GM19043 (cell line): ENCODE results near the gene CNTNAP4.

ENCODE experiments used
- ATAC-seq: cut with Tn5 transposase; IDR thresholded peaks from one replicate; pipeline ENCODE4 v1.9.1; 2021; ENCODE audit warnings: low read depth; ENCODE audit not compliant: unreplicated experiment

CNTNAP4 gene

DNA sequence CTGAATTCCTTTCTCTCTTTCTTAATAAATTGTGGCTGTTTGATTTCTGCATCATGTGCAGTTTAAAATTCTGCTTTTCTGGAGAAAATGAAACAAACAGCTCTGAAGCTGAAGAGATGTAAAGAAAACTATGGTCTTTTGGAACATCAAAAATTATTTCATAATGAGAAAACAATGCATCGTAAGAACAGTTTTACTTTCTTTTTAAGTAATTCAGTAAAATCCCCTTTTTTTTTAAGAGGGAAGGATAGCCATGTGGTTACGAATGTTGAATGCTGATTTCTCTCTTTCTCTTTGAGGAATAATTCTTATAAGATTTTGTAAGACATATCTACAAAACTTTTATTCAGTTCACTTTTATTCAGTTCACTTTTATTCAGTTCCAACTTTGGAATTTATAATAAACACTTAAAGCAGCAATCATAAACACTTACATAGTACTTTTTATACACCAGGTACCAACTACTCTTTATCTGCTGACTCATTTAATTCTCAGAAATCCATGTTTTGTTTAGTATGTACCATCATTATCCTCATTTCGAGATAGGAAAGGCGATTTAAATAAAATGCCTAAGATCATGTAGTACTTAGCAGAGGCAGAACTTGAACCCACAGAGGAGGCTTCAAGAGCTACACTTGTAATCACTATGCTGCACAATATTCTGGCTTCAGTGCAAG, 26.6 kb downstream of the CNTNAP4 start:
- ATAC-seq: no peak

DNA sequence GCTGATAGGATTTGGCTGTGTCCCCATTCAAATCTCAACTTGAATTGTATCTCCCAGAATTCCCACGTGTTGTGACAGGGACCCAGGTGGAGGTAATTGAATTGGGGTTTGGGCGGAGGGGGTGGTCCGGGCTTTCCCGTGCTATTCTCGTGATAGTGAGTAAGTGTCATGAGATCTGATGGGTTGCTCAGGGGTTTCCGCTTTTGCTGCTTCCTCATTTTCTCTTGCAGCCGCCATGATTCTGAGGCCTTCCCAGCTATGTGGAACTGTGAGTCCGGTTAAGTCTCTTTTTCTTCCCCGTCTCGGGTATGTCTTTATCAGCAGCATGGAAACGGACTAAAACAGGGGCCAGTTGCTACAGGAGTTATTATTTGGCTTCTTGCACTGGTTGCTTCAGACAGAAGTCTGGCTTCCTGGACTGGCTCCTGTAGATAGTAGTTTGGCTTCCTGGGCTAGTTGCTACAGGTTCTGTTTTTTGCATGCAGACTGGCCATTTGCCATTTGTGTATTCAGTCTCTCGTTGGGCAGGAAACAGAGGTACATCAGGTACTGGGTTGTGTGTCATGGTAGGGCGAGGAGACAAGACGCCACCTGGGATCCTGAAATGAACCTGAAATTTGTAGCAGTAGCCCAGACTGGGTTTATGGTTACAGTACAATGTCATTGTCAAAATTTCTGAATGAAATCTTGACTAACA, 32.6 kb downstream of the CNTNAP4 start:
- ATAC-seq: no peak

GRCh38 chr16:76311260-76311659, 34.1 kb downstream of the CNTNAP4 start:
- no peak for ATAC-seq

DNA sequence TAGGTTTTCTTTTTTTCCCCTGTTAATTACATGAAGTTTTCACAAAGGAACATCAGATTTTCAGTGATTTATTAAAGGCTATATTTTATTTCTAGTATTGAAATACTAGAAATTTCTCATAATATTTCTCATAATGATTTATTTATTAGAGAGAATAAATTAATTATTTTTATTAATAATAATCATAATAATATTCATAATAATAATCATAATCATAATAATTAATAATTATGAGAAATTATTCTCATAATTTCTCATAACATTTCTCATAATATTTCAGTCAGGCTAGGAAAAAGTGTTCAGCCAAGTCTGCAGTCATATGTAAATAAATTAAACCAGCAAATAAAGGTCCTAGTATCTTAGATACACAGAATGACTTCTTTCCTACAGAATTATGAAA, 41.4 kb downstream of the CNTNAP4 start:
- ATAC-seq: no peak

- no peak for ATAC-seq
Observed at GRCh38 chr16:76329106-76329505, 51.9 kb downstream of the CNTNAP4 start.

DNA sequence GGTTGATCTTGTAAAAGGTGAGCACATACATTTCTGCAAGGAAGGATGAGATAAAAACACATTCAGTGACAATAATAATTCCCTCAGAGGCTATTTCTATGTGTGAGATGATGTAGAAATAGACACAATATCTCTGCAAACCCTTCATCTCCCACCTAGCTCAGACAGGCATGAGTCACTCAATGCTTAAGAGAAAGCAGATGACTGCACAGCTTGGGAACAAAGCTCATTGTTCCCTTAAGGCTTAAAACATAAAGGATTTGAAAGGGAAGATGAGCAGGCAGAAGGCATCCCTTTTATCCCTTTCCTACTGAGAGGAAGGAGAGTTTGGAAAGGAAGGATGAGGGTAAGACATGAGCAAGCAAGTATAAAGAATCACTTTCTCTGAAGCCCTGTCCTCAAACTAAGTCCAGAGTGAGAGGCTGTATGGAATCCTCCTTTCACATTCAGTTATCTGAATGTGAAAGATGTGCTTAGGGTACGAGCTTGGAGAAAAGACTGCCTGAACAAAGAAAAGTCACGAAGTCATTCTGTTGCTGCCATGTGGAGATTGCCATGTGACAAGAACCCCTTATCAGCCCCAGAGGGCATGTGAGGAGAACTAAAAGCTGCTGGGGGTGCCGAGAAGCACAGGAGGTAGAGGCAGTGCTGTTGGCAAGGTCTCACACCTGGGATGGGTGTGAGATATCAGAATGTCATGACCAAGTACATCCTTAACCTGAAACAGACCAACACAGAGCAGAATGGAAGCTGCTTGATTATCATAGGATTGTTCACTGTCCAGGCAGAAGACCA, 58.2 kb downstream of the CNTNAP4 start:
- ATAC-seq: no peak

DNA sequence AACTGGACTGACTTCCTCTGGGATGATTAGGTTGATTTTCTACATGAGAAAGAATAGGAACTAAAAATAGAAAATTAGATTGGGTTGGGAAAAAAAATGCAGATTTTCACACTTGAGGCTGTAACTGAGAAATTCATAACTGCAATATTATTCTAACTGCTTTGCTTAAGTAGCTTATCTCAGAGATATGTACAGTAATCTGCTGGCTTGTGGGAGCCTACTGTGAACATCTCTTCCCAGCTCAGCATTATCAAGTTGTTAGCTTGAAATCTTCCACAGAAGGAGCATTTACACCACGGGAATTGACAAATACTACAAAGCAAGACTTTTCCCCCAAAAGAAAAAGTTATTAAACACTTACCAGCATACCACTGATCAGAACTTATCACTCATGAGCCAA, 58.9 kb downstream of the CNTNAP4 start:
- ATAC-seq: no peak

DNA sequence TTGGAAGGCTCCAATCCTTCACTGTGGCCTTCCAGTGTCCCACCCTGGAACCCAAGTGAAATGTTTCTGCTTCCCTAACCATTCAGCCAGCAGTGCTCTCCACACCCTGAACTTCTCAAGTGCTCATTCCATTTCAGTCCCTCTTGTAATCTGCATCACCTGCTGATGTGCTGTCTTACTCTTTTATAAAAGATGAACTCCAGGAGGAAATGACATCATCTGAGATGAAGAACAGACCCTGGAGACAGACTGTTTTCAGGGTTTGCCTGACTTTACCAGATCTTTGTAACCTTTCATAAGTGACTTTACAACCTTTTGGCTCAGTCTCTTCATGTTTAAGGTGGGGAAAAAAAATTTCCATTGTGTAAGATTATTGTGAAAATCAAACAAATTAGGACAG, 61.3 kb downstream of the CNTNAP4 start:
- ATAC-seq: no peak

DNA sequence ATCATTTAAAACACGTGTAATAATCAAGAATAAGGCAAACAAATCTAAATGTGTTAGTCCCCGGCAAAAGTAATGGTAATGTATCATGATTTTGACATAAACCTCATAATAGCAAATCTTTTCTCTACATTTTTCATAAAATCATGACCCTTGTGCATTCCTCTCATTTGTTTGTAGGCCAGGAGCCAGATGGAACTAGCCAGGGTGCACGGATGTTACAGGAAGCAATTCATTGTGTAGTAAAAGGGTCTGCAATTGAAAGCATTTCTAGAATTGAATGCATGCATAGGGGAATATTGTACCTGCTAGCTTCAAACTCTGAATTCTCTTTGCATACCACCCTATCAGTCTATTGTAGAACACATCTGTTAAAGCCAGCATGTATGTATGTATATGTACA, 66.6 kb downstream of the CNTNAP4 start:
- ATAC-seq: no peak

DNA sequence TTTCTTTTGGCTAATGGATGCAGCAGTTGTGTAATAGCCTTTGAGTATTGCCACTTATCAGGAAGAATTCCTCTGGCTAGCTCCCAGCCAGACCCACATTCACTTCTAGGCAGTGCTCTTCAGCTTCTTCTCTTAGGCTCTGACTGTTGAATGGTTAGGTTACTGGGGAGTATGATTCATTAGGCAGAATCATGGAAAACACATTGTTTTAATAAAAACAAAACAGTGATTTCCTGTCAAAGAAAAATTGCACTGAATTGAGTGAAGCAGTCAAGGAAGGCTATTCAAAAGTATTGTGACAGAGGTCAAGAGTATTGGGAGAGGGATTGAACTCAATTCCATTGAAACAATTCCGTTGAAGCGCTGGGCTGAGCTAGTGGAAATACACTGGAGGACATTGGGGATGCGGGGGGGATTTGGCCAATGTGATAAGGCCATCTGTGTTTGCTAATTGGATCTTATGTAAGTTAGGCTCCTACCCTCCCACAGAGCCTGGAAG, 68.0 kb downstream of the CNTNAP4 start:
- no peak for ATAC-seq

- ATAC-seq: no peak
Observed at GRCh38 chr16:76346210-76346609, 69.0 kb downstream of the CNTNAP4 start.

DNA sequence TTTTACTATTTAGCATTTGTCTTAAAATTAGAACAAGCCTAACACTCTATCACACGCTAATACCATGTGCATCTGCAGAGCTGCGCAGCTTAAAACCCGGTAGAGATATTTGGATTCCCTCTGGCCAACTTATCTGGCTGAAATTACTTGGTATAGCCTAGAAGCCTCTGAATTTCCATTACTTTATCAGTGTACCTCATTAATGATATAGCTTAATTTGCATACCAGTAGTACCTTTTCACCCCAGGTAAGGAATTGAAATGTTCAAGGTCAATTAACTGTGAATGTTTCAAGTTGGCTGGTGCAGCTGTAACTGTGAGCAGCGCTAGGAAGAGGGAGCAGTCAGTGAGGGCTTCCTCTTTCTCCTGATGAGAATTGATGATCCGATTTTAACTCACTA, 74.2 kb downstream of the CNTNAP4 start:
- ATAC-seq: no peak

GRCh38 chr16:76360404-76360803, 83.2 kb downstream of the CNTNAP4 start:
- ATAC-seq: no peak

DNA sequence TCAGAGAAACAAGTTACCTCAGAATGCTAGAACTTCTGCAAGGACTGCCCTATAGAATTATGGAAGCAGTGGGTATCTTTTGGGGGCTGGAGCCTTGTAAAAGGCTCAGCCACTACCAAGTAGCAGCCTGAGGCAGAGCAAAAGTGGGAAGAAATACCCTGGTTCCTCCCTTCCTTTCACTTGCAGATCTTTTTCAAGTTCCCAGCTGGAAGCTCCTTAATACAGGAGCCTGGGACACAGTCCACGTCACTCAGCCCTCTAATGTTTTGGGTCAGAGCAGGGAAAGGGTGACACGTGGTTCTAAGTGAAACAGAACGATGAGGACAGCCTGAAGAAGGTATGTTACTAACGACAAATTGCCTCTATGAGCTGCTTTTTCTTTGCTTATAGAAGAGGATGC, 93.1 kb downstream of the CNTNAP4 start:
- no peak for ATAC-seq

- ATAC-seq: no peak
Observed at GRCh38 chr16:76371441-76371840, 94.2 kb downstream of the CNTNAP4 start.

- no peak for ATAC-seq
Observed at GRCh38 chr16:76373998-76374397, 96.8 kb downstream of the CNTNAP4 start.

DNA sequence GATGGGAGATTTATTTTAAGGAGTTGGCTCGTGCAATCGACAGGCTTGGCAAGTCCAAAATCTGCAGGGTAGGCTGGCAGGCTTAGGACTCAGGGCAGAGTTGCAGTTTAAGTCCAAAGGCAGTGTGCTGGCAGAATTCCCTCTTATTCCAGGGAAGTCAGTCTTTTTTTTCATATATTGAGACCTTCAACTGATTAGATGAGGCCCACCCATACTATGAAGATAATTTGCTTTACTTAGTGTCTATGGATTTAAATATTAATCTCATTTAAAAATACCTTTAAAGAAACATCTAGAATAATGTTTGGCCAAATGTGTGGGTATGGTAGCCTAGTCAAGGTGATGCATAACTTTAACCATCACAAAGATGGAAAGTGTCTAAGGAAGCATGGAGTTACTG, 99.8 kb downstream of the CNTNAP4 start:
- no peak for ATAC-seq

DNA sequence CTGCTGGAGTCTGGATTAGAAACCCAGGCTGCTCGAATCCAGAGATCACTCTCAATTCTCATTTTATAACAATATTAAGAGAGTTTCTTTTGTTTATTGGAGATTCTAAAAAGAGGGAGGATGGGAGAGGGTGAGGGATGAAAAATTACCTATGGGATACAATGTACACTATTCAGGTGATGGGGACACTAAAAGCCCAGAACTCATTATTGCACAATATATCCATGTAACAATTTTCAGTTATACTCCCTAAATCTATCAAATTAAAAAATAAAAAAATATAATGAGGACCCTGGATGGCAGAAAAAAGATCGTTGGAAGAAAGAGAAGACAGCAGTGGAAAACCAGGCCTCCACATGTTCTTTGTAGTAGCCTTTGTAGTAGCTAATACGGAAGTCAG, 100.8 kb downstream of the CNTNAP4 start:
- no peak for ATAC-seq

DNA sequence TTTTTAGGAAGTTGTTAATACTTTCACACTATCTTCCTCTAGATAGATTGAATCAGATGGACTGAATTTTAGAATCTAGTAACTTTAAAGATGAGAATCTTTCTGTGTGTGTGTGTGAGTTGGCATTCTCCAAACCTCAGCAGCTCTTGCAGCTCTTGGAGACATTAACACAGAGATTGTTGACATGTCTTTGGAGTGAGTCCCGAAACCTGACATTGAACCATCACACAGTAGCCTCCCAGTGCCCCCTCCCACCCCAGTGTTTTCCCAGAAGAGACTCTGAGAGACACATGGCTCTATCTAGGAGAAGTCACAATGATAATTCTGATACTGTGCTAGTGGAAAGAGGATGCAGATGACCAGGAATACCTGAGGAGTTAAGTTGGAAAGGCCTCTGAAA, 103.9 kb downstream of the CNTNAP4 start:
- no peak for ATAC-seq

GRCh38 chr16:76385601-76386230, 108.5 kb downstream of the CNTNAP4 start:
- no peak for ATAC-seq

GRCh38 chr16:76386784-76387183, 109.6 kb downstream of the CNTNAP4 start:
- no peak for ATAC-seq
